GM19328 (cell line): ENCODE data around the gene OR6S1.
"Not testable (repeated sequence)": the region's sequence is repeated elsewhere in the genome, so short reads cannot be mapped to it uniquely, and the experiment has no call there.

ENCODE experiments used
- ATAC-seq: cut with Tn5 transposase; IDR thresholded peaks from one replicate; pipeline ENCODE4 v1.9.1; 2021; ENCODE audit warnings: mild to moderate bottlenecking, moderate library complexity; ENCODE audit not compliant: unreplicated experiment

Gene OR6S1

DNA sequence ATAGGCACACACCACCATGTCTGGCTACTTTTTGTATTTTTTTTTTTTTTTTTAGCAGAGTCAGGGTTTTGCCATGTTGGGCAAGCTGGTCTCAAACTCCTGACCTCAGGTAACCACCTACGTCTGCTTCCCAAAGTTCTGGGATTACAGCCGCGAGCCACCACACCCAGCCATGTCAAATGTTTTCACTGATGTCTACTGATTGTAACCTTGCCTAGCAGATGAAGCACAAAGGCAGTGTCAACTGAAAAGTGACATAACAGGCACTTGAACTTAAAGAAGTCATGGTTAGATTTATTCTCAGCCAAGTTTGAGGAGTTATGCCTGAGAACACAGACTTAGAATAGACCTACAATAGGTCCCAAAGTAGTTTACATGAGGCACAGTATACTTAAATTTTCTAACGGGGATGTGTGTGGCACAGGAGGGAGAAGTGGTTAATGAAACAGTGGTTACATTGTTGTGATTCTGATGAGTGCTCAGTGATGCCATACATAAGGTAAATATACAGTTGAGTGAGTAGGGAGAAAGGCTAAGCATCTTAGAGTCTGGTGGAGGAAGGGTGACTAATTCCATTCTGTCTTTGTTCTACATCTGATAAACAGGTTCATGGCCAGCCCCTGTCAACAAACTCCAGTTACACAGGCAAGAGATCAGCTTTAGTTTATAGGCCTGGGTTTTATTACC, 30.2 kb upstream of the OR6S1 start:
- no peak for ATAC-seq

DNA sequence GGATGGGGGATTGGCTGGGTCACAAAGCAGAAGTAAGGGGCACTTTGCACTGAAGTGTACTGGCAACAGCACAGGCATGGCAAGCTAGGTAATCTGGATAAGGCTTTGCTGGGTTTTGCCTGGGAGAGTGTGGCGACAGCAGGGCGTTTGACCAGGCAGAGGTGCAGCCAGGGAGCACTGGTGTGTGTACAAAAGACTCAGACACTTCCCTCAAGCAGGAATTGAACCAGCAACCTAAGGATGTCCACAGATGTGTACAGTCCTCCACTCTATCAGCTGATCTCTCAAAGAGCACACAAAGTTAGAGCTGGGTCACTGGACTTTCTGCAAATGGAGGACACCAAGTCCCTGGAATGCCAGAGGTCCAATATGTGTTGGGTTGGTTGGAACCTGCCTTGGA, 27.5 kb upstream of the OR6S1 start:
- ATAC-seq, result no peak

DNA sequence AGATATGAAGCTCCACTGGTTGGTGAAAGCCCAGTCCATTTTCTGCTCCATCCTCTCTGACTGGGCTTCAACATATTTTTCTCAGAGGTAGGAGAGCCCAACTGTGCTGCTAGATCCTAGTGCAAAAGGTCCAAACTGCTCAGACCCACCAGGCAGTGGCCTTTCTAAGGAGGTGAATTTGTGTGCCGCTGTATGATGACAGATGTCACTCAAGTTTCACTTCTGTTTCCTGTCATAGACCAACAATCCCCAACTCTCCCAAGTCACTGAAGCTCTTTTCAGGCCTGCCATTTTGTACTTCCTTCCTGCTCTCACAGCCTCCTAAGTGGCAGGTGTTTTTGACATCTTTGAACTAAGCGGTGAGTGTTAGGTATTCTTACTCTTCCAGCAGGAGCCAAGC, 26.5 kb upstream of the OR6S1 start:
- ATAC-seq, result peak; percentile 66

DNA sequence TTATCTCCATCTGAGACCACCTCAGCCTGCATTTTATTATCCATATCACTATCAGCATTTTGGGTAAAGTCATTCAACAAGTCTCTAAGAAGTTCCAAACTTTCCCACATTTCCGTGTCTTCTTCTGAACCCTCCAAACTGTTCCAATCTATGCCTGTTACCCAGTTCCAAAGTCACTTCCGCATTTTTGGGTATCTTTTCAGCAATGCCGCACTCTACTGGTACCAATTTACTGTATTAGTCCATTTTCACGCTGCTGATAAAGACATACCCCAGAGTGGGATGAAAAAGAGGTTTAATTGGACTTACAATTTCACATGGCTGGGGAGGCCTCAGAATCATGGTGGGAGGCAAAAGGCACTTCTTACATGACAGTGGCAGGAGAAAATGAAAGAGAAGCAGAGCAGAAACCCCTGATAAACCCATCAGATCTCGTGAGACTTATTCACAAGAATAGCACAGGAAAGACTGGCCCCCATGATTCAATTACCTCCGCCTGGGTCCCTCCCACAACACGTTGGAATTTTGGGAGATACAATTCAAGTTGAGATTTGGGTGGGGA, 25.0 kb upstream of the OR6S1 start:
- ATAC-seq, result not testable (repeated sequence)

- ATAC-seq, result peak; percentile 42
Observed at GRCh38 chr14:20662968-20663732, 21.7 kb upstream of the OR6S1 start.

- no peak for ATAC-seq
Observed at GRCh38 chr14:20661197-20661596, 19.7 kb upstream of the OR6S1 start.

GRCh38 chr14:20659813-20660395, 18.4 kb upstream of the OR6S1 start:
- no peak for ATAC-seq

- ATAC-seq, result no peak
Observed at GRCh38 chr14:20659336-20659735, 17.8 kb upstream of the OR6S1 start.

DNA sequence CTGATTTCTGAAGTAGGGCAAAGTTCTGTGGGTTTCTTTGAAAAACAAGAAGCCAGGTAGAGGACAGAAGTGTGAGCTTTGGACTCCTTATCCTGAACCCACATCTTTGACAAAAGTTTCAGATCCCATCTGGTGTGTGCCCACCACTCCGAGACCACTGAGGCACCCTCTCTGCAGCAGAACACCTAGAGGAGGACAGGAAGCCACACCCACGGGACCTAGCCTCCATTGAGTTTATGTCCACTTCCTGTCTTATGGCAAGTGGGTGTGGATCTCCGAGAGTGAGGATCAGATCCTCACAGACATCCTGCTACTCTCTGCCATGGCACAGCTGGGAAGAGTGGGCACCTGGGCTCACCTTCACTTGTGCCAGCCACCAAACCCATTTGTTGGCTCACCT, 16.8 kb upstream of the OR6S1 start:
- no peak for ATAC-seq

DNA sequence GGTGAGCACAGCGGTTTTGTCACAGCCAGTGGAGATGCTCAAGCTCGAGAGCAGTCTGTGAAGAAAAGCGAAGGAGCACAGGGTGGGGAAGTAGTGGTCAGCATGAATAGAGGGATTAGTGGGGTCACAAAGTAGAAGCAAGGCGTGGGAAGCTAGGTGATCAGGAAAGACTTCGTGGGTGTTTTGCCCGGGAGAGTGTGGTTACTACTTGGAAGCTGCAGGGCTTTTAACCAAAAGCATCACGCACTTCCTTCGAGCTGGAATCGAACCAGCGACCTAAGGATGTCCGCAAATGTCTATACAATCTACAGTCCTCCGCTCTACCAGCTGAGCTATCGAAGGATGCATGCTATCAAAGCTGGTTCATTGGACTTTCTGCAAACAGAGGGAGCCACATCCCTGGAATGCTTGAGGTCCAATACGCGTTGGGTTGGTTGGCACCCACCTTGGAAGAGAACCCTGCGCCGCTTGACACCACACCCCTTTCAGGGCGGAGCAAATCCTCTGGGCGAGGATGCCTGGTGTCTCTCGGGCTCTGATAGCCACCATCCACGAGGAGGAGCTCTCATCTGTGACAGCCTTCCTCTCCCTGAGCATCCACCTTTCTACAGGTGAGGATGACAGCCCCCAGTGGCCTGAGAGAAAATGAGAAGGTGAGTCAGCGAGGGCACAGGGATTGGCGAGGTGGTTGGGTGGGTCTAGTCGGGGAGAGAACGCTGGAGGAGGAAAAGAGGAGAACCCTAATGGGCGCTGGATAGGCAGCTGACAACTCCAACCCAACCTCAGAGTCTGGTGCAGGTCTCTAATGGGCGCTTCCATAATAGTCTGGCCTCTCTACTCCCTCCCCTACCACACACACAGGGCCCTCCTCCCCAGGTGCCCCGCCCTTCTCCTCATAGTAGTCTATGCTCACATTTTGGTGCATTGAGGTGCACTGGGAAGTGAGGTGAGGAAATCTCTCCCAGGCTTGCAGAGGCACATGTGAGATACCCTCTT, 16.0 kb upstream of the OR6S1 start:
- no peak for ATAC-seq

GRCh38 chr14:20656274-20656673, 14.8 kb upstream of the OR6S1 start:
- ATAC-seq, result no peak

- ATAC-seq, result no peak
Observed at GRCh38 chr14:20655851-20656250, 14.4 kb upstream of the OR6S1 start.

DNA sequence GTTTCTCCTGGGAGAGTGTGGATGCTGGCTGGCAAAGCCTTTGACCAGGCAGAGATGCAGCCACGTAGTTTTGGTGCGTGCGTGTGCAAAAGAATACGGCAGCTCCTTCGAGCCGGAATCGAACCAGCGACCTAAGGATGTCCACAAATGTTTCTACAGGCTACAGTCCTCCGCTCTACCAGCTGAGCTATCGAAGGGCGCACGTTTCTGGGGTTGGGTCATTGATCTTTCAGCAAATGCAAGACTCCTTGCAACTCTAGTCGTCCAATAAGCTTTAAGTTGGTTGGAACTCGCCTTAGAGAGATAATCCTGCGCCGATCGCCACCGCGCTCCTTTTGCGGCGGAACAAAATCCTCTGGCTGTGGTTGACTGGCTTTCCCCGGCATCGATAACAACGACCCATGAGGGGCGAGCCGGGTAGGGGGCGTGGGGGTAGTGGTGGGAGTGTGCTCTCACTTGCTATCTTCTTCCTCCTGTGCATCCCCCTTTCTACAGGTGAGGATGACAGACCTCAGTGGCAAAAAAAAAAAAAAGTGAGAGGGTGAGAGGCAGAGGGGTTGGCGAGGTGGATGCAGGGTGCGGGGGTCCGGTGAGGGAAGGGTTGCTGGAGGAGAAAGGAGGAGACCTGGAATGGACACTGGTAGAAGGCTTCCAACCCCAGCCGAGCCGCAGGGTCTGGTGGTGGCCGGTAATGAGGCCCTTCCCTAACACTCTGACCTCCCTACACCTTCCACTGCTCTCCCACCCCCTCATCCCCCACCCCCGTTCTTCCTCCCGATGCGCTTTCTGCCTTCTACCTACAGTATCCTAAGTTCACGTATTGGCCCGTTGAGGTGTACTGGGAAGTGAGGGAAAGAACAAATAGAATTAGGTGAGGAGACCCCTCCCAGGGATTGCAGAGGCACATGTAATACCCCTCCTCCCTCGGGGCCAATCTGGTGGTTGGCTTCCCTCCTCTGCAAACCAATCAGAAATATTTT, 11.8 kb upstream of the OR6S1 start:
- ATAC-seq, result no peak

DNA sequence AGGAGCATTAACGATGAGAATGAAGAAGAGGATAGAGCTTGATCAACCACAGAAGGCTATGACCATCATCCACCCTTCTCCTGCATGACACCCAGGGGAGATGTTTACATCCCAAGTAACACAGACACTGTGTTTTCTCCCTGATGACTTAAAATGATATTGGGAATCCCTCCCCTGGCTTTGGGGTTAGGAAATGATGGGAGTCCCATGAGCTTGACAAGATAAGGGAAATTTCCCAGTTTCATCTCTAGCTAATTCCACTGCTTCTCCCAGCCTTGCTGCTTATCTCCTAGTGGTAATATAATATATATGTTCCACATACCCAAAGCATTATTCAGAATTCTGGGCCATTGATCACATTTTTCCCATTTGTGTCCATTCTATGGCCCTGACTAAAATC, 4.0 kb upstream of the OR6S1 start:
- ATAC-seq, result no peak

- ATAC-seq, result no peak
Observed at GRCh38 chr14:20644520-20644919, 3.0 kb upstream of the OR6S1 start.

- not testable (repeated sequence) for ATAC-seq
Observed at GRCh38 chr14:20642755-20643154, 1.3 kb upstream of the OR6S1 start.

GRCh38 chr14:20642182-20642581, 691 bp upstream of the OR6S1 start:
- no peak for ATAC-seq

DNA sequence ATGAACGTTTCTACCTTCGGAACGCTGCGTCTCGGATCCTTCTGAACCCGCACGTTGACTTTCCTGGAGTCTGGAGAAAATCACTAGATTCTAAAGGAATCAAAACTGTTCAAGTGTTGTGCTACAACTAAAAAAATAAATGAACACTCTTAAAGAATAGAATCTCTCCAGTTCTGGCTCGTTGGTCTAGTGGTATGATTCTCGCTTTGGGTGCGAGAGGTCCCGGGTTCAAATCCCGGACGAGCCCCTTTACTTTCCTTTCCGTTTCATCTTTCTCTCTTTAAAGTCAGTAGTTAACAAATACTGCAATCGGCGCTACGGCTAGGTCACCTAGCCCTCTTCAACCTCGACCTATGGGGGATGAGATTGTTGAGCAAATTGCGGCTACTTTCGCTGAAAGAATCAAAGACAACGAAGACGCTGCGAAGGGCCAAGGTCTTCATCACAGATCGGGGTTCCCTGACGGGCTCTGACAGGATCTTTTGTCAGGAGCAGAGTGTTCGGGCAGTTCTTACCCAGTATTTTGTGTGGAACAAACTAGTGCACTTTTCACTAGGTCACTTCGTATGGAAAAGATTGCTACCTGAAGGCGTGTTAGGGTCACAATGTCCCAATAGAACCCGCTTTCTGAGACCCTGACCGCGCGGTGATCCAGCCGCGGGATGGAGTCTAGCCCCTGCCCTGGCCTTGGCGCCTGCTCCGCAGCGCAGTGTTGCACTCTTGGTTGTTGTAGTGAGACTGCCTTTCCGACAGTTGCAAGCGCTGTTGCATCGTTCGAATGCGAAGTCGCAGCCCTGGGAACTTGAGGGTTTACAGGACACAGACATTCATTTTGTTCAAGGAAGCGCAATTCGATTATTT, 8.4 kb downstream of the OR6S1 start:
- ATAC-seq, result no peak

DNA sequence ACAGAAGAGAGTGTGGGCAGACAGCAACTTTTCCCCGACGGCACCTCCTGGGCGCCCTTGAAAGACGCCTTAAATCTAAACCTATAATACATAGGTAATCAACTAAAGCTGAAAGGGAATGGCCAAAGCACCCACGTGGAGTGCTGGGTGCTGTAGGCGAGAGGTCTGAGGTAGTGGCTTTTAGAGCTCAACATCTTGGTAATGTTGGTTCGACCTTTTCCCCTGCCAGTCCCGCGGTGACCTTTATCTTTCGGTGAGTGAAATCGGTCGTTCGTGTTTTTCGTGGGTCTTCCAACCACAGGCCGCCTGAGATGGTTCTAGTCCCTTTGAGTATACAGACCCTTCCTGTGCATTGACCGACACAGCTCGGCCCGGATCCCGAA, 9.1 kb downstream of the OR6S1 start:
- ATAC-seq, result no peak
